Neural cell (in vitro differentiated cells): ENCODE data around the gene PITPNB.

ENCODE experiments used
- EP300 ChIP-seq: fragments of 450-650 bp; conservative IDR thresholded peaks from 2 replicates; pipeline ENCODE4 v1.6.1; 2014; ENCODE audit warnings: antibody characterized with exemption, mild to moderate bottlenecking, moderate library complexity; ENCODE audit not compliant: poor library complexity, severe bottlenecking
- EZH2 ChIP-seq: fragments of 200-600, 300-800 bp; shearing (Covaris generic), sonication (generic); IDR thresholded peaks from 2 replicates; pipeline ENCODE4 v1.6.1; 2014; ENCODE audit warnings: antibody characterized with exemption, low read length, borderline replicate concordance, mild to moderate bottlenecking; ENCODE audit not compliant: insufficient read depth, poor library complexity, severe bottlenecking
- POLR2AphosphoS5 ChIP-seq: IDR thresholded peaks from 2 replicates; pipeline ENCODE4 v1.6.1; 2012
- RAD21 ChIP-seq: fragments of 450-650 bp; conservative IDR thresholded peaks from 2 replicates; pipeline ENCODE4 v1.6.1; 2014; ENCODE audit warnings: antibody characterized with exemption, mild to moderate bottlenecking, moderate library complexity
- SMC3 ChIP-seq: fragments of 450-650 bp; conservative IDR thresholded peaks from 2 replicates; pipeline ENCODE4 v1.6.1; 2014; ENCODE audit warnings: antibody characterized with exemption, mild to moderate bottlenecking, moderate library complexity; ENCODE audit not compliant: poor library complexity
- TAF1 ChIP-seq: IDR thresholded peaks from 2 replicates; pipeline ENCODE4 v1.6.1; 2012; ENCODE audit warnings: low read depth
- TF ChIP-seq, protein P1 (sequence below): IDR thresholded peaks from 2 replicates; pipeline ENCODE4 v1.6.1; 2012; ENCODE audit warnings: borderline replicate concordance
- TF ChIP-seq, protein P2 (sequence below): fragments of 450-650 bp; IDR thresholded peaks from 2 replicates; pipeline ENCODE4 v1.5.1; 2014; ENCODE audit warnings: antibody characterized with exemption, mild to moderate bottlenecking, moderate library complexity; ENCODE audit not compliant: poor library complexity, severe bottlenecking

DNA sequence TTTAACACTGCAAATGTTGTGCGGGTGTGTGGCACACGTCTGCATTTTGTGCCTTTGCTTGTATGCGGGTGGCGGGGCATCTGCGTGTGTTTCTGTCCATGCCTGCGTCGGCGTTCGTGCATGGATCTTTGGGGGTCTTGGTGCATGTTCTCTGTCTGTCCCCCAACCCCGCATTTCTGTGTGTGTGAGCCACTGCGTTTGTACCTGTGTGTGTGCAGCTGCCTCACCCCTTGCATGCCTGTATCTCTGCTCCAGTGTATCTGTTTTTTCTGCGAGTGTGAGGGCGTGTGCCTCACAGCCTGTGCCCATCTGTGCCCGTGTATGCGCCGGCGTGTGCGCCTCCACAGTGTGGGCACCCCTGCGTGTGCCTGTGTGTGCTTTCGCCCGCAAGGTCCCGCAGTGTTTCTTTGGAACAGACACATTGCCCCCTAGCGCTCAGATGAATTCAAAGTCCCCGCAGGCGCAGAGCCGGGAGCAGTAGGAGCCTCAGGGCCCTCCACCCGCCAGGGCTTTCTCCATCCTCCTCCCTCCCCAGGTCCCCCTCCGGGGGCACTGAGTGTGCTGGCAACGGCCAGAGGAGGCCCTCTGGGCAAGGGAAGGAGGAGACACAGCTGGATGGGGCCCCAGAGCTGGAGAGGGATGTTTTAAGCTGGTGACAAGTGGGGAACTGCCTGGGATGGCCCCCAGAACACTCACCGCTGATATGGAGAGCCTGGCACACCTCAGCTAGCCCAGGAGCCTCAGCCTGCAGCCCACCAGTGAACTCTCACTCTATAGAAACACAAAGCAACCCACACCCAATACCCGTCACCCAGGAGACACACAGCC is 114.4 kb downstream of the PITPNB start:
- TF ChIP-seq, protein P1, sequence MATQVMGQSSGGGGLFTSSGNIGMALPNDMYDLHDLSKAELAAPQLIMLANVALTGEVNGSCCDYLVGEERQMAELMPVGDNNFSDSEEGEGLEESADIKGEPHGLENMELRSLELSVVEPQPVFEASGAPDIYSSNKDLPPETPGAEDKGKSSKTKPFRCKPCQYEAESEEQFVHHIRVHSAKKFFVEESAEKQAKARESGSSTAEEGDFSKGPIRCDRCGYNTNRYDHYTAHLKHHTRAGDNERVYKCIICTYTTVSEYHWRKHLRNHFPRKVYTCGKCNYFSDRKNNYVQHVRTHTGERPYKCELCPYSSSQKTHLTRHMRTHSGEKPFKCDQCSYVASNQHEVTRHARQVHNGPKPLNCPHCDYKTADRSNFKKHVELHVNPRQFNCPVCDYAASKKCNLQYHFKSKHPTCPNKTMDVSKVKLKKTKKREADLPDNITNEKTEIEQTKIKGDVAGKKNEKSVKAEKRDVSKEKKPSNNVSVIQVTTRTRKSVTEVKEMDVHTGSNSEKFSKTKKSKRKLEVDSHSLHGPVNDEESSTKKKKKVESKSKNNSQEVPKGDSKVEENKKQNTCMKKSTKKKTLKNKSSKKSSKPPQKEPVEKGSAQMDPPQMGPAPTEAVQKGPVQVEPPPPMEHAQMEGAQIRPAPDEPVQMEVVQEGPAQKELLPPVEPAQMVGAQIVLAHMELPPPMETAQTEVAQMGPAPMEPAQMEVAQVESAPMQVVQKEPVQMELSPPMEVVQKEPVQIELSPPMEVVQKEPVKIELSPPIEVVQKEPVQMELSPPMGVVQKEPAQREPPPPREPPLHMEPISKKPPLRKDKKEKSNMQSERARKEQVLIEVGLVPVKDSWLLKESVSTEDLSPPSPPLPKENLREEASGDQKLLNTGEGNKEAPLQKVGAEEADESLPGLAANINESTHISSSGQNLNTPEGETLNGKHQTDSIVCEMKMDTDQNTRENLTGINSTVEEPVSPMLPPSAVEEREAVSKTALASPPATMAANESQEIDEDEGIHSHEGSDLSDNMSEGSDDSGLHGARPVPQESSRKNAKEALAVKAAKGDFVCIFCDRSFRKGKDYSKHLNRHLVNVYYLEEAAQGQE = no peak
- TF ChIP-seq, protein P2, sequence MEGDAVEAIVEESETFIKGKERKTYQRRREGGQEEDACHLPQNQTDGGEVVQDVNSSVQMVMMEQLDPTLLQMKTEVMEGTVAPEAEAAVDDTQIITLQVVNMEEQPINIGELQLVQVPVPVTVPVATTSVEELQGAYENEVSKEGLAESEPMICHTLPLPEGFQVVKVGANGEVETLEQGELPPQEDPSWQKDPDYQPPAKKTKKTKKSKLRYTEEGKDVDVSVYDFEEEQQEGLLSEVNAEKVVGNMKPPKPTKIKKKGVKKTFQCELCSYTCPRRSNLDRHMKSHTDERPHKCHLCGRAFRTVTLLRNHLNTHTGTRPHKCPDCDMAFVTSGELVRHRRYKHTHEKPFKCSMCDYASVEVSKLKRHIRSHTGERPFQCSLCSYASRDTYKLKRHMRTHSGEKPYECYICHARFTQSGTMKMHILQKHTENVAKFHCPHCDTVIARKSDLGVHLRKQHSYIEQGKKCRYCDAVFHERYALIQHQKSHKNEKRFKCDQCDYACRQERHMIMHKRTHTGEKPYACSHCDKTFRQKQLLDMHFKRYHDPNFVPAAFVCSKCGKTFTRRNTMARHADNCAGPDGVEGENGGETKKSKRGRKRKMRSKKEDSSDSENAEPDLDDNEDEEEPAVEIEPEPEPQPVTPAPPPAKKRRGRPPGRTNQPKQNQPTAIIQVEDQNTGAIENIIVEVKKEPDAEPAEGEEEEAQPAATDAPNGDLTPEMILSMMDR = peak; percentile 78
- no peak for TF ChIP-seq EP300
- TF ChIP-seq EZH2 = no peak
- TF ChIP-seq SMC3 = peak; percentile 79
- TF ChIP-seq POLR2AphosphoS5 = no peak
- TF ChIP-seq RAD21 = peak; percentile 79
- TF ChIP-seq TAF1 = no peak
